K562 (cell line): ENCODE data around the gene DNAJB2. TPM values are rescaled to one million over a fixed set of nuclear protein-coding genes. Genes with fewer than 3 reads are reported as not detected.

Experiments
- ATF1 ChIP-seq, 2 experiments: fragments of 450-650 bp in 1 of 2; IDR thresholded peaks; 2 replicates each; pipeline ENCODE4 v1.6.1; 2016; ENCODE audit warnings: missing compliant biosample characterization in 1 of 2, missing genetic modification characterization in 1 of 2
- CTCF ChIP-seq, 3 experiments: IDR thresholded peaks in 2 of 3; conservative IDR thresholded peaks in 1 of 3; 2 replicates each; pipeline ENCODE4 v1.5.1; 2011 to 2012; ENCODE audit warnings: low read length in 3 of 3, mild to moderate bottlenecking in 3 of 3, control low read depth in 2 of 3, improper control_type of control experiment in 1 of 3, inconsistent platforms in 1 of 3, low read depth in 1 of 3, mixed read lengths in 1 of 3, moderate library complexity in 1 of 3; ENCODE audit not compliant: insufficient read depth in 2 of 3
- ELF1 ChIP-seq: fragments of 200-800 bp; sonication (Bioruptor generic); IDR thresholded peaks from 2 replicates; pipeline ENCODE4 v1.6.1; 2016; ENCODE audit warnings: missing genetic modification characterization, missing compliant biosample characterization
- ELK1 ChIP-seq: sonication (generic); formaldehyde crosslinking; IDR thresholded peaks from 2 replicates; pipeline ENCODE4 v1.8.1; 2022; ENCODE audit warnings: missing genetic modification reagents
- HINFP ChIP-seq: fragments of 450-650 bp; conservative IDR thresholded peaks from 2 replicates; pipeline ENCODE4 v1.6.1; 2016; ENCODE audit warnings: missing genetic modification characterization, low read depth, mild to moderate bottlenecking, control low read depth, missing compliant biosample characterization
- HMBOX1 ChIP-seq: sonication (generic); IDR thresholded peaks from 2 replicates; pipeline ENCODE4 v1.6.1; 2016
- HNRNPK ChIP-seq: fragments of 200-400 bp; formaldehyde crosslinking; IDR thresholded peaks from one replicate; pipeline ENCODE4 v1.6.1; 2018; ENCODE audit warnings: mild to moderate bottlenecking, low read depth, low read length; ENCODE audit not compliant: poor library complexity, severe bottlenecking
- JUND ChIP-seq, 2 experiments: IDR thresholded peaks; 2 replicates in 1 of 2; 3 replicates in 1 of 2; pipeline ENCODE4 v1.6.1; 2011; ENCODE audit warnings: borderline replicate concordance in 2 of 2, low read depth in 2 of 2, low read length in 2 of 2, improper control_type of control experiment in 1 of 2, missing biosample characterization in 1 of 2, missing genetic modification characterization in 1 of 2, missing genetic modification reagents in 1 of 2
- KDM1A ChIP-seq, 2 experiments: fragments of 450-650 bp; IDR thresholded peaks; 2 replicates each; pipeline ENCODE4 v1.6.1; 2016; ENCODE audit warnings: mild to moderate bottlenecking in 2 of 2
- MTA1 ChIP-seq: fragments of 450-650 bp; IDR thresholded peaks from 2 replicates; pipeline ENCODE4 v1.6.1; 2017; ENCODE audit warnings: borderline replicate concordance
- MXD1 ChIP-seq: fragments of 250-450 bp; sonication (Bioruptor Pico); IDR thresholded peaks from 2 replicates; pipeline ENCODE4 v1.8.0; 2021; ENCODE audit warnings: borderline replicate concordance, mild to moderate bottlenecking, moderate library complexity; ENCODE audit not compliant: poor library complexity, severe bottlenecking
- OTX1 ChIP-seq: fragments of 450-650 bp; formaldehyde crosslinking; IDR thresholded peaks from 2 replicates; pipeline ENCODE4 v1.4.0; 2022; ENCODE audit warnings: mild to moderate bottlenecking
- PPARD ChIP-seq: fragments of 250-450 bp; sonication (Bioruptor Pico); IDR thresholded peaks from 2 replicates; pipeline ENCODE4 v1.8.0; 2022; ENCODE audit warnings: inconsistent platforms, mild to moderate bottlenecking, moderate library complexity
- RFX7 ChIP-seq: fragments of 250-450 bp; sonication (Bioruptor Pico); IDR thresholded peaks from 2 replicates; pipeline ENCODE4 v1.5.1; 2021; ENCODE audit warnings: mild to moderate bottlenecking
- SIX5 ChIP-seq, 2 experiments: IDR thresholded peaks; 2 replicates each; pipeline ENCODE4 v1.6.1; 2011; ENCODE audit warnings: low read length in 2 of 2, borderline replicate concordance in 1 of 2, low read depth in 1 of 2, mild to moderate bottlenecking in 1 of 2, moderate library complexity in 1 of 2; ENCODE audit not compliant: insufficient read depth in 1 of 2
- SUPT5H ChIP-seq: fragments of 450-650 bp; IDR thresholded peaks from 2 replicates; pipeline ENCODE4 v1.6.1; 2016
- TFAM ChIP-seq: fragments of 250-450 bp; sonication (Bioruptor Pico); conservative IDR thresholded peaks from 2 replicates; pipeline ENCODE4 v1.5.0; 2021; ENCODE audit warnings: mild to moderate bottlenecking, moderate library complexity
- TRIM25 ChIP-seq: fragments of 450-650 bp; IDR thresholded peaks from 2 replicates; pipeline ENCODE4 v1.7.0; 2016; ENCODE audit warnings: borderline replicate concordance
- ZNF253 ChIP-seq: fragments of 250-450 bp; sonication (Bioruptor Pico); conservative IDR thresholded peaks from 2 replicates; pipeline ENCODE4 v1.6.1; 2021; ENCODE audit warnings: mild to moderate bottlenecking
- polyA plus RNA-seq, 8 experiments: library from polyadenylated mRNA; depleted of rRNA in 4 of 8; stranded (reverse) in 5 of 8; unstranded in 3 of 8; fragments of >200 nt; fragmentation: Nextera tagmentation in 2 of 8; fragmentation: Illumina TruSeq in 1 of 8; extraction: Ambion mirVana in 2 of 8; extraction: Trizol in 1 of 8; gene quantifications; 2 replicates each; pipeline versions ENCODE4 v1.2.1 to v1.2.3, GENCODE V29; 2011 to 2014; ENCODE audit warnings: inconsistent platforms in 1 of 8, missing spikeins in 1 of 8
- total RNA-seq, 7 experiments: library from RNA; depleted of rRNA in 6 of 7; stranded (reverse); fragments of >200 nt in 6 of 7; fragmentation: Illumina TruSeq in 2 of 7; extraction: Trizol in 2 of 7; gene quantifications; 2 replicates each; pipeline versions ENCODE4 v1.2.1 to v1.2.3, GENCODE V29; 2011 to 2021; ENCODE audit warnings: low replicate concordance in 1 of 7

Gene DNAJB2
- total and polyA plus RNA-seq, 9 of the 15 experiments (the other 6 are each of a cell fraction or from before 2014, with no cell fraction given), result 0.08 to 3.0 (median 2.2) TPM; not detected in 1

GRCh38 chr2:219278655-219279150 is 463 bp upstream of the DNAJB2 start (continued):
- TF ChIP-seq MTA1 (no peak), TRIM25 (no peak), TFAM (CRISPR knock-in tag) (no peak), ELF1 (tag) (no peak), MXD1 (CRISPR knock-in tag) (no peak), HNRNPK (no peak), JUND (IDR thresholded peaks at IDR 0.05; ENCODE audit: borderline replicate concordance, low read depth, low read length) (no peak), JUND (tag; IDR thresholded peaks at IDR 0.05; ENCODE audit: borderline replicate concordance, low read depth, low read length) (no peak), SUPT5H (no peak), PPARD (CRISPR knock-in tag) (no peak), ATF1 (CRISPR knock-in tag; IDR thresholded peaks at IDR 0.05) (no peak), ATF1 (tag; IDR thresholded peaks at IDR 0.05) (no peak), ELK1 (CRISPR knock-in tag) (no peak), HINFP (tag) (no peak), ZNF253 (no peak), HMBOX1 (0 out of 2 replicates have a peak, but pooled peaks have one; percentile 49), SIX5 (IDR thresholded peaks at IDR 0.05; ENCODE audit: borderline replicate concordance in 1 of 2, insufficient read depth in 1 of 2, low read depth in 1 of 2, low read length in 2 of 2) (no peak), KDM1A (IDR thresholded peaks at IDR 0.05) (no peak), CTCF (IDR thresholded peaks at IDR 0.05 in 2 of 3, conservative IDR thresholded peaks at IDR 0.05 in 1 of 3; ENCODE audit: insufficient read depth in 2 of 3, low read depth in 1 of 3, low read length in 3 of 3) (no peak; a peak in 1 of 6 replicates), RFX7 (no peak), OTX1 (CRISPR knock-in tag) (no peak)
